HPDE6-E6E7 (cell line): ENCODE results near the gene BPIFB1.

Experiments used
- DNase-seq: peaks from one replicate; pipeline ENCODE4 v3.0.0; 2011; ENCODE audit warnings: missing footprints; ENCODE audit errors: extremely low spot score

BPIFB1 gene

DNA sequence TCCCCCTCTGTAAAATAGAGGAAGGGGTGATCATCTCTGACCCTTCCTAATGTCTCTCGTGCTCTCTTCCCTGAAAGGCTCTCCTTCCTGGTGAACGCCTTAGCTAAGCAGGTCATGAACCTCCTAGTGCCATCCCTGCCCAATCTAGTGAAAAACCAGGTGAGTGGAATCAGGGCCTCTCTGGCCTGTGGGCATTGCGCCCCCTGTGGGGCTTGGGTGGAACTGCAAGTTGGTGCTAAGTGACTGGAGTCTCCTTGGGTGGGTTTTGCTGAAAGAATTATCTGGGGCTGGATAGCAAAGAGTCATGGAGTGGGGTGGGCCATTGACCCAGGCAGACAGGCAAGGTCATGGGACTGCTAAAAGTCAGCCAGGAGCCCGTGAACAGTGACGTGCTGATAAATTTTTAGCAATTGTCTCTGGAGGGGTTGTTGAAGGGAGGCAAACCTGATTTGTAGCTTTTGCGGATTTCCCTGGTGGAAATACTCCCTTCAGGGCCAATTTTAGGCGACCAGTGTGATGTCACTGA lies 8.9 kb downstream of the BPIFB1 start:
- DNase-seq = peak; percentile 41

- no peak for DNase-seq
Observed at GRCh38 chr20:33296206-33296605, 13.2 kb downstream of the BPIFB1 start.

DNA sequence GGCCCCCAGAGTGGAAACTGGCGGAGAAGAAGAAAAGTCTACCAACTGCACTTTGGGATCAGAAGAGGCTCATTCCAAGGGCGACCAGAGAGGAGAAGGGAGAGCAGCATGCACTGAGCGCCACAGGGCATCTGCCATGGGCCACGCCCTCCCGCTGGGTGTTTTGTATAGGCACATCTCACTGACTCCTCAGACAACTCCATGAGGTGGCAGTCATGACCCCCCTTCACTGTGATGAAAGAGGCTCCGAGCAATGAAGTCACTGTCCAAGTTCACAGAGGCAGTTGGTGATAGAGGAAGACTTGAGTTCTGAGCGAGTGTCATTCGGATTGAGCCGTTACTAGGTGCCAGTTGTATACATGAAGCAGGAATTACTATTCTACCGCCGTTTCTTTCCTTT lies 15.4 kb downstream of the BPIFB1 start:
- no peak for DNase-seq

DNA sequence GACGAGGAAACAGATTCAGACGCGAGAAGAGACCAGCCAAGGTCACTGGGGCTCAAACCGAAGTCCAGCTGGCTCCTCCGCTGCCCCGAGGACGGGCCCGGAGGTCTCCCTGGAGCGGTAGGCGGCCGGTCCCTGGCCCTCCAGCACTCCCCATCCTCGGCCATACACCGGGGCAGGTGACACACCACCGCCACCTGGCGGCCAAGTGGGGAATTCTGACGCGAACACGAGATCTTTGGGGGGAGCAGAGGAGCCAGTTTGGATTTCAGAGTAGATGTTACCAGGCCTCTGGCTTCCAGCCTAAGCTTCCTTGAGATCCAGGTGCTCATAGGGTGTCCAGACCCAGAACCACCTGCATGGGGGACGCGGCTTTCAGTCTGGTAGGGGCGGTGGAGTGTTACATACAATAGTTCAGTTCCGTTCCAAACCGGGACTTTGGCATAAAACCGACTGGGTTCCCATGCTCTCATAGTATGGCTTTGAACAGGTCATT lies 16.1 kb downstream of the BPIFB1 start:
- DNase-seq = peak; percentile 83

GRCh38 chr20:33301192-33301930 lies 18.3 kb downstream of the BPIFB1 start:
- DNase-seq = no peak

GRCh38 chr20:33303595-33303994 lies 20.6 kb downstream of the BPIFB1 start:
- DNase-seq = no peak

GRCh38 chr20:33304046-33304445 lies 21.0 kb downstream of the BPIFB1 start:
- no peak for DNase-seq

DNA sequence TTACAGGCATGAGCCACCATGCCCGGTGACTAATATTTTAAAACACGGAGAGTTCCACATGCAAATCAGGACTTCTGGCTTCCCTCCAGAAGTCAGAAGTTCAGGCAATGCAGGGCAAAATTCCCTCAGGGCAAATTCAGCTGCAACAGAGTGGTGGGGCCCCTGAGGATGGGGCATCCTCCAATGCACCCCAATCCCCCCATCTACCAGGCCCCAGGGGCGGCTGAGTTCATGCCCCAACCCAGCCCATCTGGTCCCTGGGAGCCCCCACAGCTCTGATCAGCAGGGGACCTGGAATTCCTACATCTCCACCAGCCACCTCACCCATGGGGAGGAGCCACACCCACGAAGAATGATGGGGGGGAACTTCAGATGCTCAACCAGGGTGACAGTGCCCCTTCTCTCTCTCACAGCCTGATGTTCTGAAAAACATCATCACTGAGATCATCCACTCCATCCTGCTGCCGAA lies 22.6 kb downstream of the BPIFB1 start:
- DNase-seq = peak; percentile 53

GRCh38 chr20:33306228-33306627 lies 23.2 kb downstream of the BPIFB1 start:
- no peak for DNase-seq

GRCh38 chr20:33306807-33307206 lies 23.8 kb downstream of the BPIFB1 start:
- no peak for DNase-seq

DNA sequence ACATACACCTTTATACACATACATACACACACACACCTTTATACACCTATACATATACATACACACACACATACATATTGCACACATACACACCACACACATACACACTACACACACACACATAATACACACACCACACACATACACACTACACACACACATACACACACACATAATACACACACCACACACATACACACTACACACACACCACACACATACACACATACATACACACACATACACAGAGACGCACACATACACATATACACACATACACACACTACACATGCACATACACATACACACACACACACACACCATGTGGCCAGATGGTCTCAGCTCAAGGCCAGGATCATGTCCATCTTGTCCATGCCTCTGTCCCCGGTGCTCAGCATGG lies 25.7 kb downstream of the BPIFB1 start:
- DNase-seq = no peak

DNA sequence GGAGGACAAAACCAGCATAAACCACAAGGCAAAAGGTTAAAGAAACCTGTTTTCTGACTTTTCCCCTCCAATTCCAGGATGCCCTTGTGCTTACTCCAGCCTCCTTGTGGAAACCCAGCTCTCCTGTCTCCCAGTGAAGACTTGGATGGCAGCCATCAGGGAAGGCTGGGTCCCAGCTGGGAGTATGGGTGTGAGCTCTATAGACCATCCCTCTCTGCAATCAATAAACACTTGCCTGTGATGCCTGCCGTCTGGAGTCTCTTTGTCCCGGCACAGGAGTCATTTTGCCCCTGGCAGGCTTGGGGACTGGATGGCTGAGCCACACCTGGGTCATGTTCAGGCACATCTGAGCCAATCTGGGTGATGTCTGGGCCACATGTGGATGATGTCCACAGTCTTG lies 26.6 kb downstream of the BPIFB1 start:
- DNase-seq = no peak

DNA sequence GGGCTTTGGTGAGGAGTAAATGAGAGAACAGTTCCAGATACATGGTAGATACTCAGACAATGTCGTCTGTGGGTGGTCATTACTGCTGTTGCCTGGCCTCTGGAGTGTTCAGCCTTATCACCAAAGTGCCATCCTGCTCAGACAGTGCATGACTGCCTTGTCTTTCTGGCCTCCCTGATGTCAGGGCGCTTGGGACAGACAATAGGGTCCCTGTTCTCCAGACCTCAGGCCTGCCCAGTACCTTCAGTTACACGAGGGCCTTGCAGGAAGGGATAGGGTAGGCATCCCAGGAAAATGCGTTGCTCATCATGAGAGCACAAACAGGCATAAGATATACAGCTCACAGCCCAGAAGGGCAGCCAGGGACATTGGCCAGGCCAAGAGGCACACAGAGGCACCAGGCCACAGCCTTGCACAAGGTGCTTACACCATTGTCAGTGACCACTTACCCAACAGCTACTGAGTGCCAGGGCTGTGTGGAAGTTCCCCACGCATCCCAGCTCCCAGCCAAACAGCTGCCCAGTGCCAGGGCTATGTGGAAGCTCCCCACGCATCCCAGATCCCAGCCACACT lies 27.4 kb downstream of the BPIFB1 start:
- DNase-seq = no peak

- no peak for DNase-seq
Observed at GRCh38 chr20:33311011-33311410, 28.0 kb downstream of the BPIFB1 start.

- no peak for DNase-seq
Observed at GRCh38 chr20:33311996-33312395, 29.0 kb downstream of the BPIFB1 start.

GRCh38 chr20:33312583-33312982 lies 29.6 kb downstream of the BPIFB1 start:
- no peak for DNase-seq

- DNase-seq = no peak
Observed at GRCh38 chr20:33313686-33314314, 30.8 kb downstream of the BPIFB1 start.

DNA sequence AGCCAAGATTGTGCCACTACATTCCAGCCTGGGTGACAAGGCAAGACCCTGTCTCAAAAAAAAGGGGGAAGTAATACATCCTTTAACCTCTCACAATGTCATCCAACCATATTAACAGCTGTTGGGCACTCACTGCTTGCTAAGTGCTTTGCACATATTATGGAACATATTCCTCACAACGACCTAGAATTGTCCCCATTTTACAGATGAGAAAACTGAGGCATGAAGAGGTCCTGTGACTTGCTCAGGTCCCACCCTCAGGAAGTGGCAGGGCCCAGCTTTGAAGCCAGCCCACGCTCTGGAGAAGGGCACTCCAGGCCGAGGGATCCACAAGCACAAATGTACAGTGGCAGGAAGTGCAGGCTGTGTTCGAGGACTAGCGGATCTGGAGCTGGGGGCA lies 33.3 kb downstream of the BPIFB1 start:
- no peak for DNase-seq

DNA sequence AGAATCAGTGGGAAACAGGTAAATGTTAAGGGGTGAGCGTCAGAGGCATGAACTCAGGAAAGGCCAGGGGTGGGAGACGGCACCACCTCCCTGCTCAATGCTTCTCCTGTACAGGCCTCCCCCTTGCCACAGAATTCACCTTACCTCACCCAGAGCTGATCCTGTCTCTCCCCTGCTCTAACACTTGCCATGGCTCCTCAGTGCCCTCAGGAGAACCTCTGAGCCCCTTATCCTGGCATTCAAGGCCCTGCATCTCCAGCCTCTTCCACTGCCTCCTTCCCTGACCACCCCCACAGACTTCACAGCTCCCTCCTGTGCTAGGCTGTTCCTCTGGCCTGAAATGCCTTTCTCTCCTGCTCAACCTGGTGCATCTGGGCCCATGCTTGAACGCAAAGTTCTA lies 33.9 kb downstream of the BPIFB1 start:
- no peak for DNase-seq

GRCh38 chr20:33317424-33318095 lies 34.5 kb downstream of the BPIFB1 start:
- DNase-seq = no peak

GRCh38 chr20:33318096-33318429 lies 35.0 kb downstream of the BPIFB1 start:
- DNase-seq = no peak

DNA sequence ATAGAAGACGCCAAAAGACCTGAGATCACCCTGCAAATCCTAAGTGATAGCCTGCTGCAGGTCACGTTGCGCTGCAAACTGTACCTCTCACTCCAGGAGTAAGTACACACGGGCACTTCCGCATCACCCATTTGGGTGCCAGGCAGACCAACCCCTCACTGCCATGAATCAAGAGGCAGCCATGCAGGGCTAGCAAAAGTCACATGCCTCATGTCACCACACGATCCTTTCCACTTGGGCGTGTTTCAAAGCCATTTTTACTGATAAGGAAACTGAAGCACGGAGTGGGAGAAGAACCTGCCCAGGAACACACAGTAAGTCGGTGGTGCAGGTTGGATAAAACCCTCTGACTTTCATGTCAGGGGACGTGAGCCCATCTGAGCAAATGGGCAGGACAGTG lies 37.0 kb downstream of the BPIFB1 start:
- DNase-seq = no peak
